ENCODE results near the gene KANTR.

- TF ChIP-seq EZH2 (optimal IDR thresholded peaks at IDR 0.05; ENCODE audit: low read depth, low read length) (no peak), CTCF (IDR thresholded peaks at IDR 0.05; ENCODE audit: low read length) (no peak)
Measured at GRCh38 chrX:53153581-53153980, 59.6 kb downstream of the KANTR start.

All from MM.1S (cell line).